ENCODE measurements around the gene PBX3. TPM values are rescaled to one million over a fixed set of nuclear protein-coding genes. Genes with fewer than 3 reads are reported as not detected.

Gene PBX3
- total RNA-seq, 1 donor from 2014 or later: 48.6 TPM

GRCh38 chr9:125992557-125992956 is 245.4 kb downstream of the PBX3 start:
- Histone ChIP-seq H3K4me3 (no peak overlapping the region), H3K4me1 (no peaks in the 10 kb centered on the region), H3K27ac (no peak overlapping the region), H3K36me3 (no peaks in the 10 kb centered on the region), H3K9me3 (no peaks in the 10 kb centered on the region), H3K27me3 (no peaks in the 10 kb centered on the region)
- TF ChIP-seq CTCF (IDR thresholded peaks at IDR 0.05): no peak
- DNase-seq: peak; percentile 51
- intact Hi-C loops (cut with DNase I): no loop called here
- no peak for ATAC-seq

- H3K9me3 ChIP-seq: no peaks in the 10 kb centered on the region
- H3K4me3 ChIP-seq: no peak overlapping the region
- DNase-seq: peak; percentile 32
- intact Hi-C loops (cut with DNase I): no loop called here
- no peak for ATAC-seq
- no peak overlapping the region for H3K27ac ChIP-seq
- H3K36me3 ChIP-seq: no peaks in the 10 kb centered on the region
- no peaks in the 10 kb centered on the region for H3K4me1 ChIP-seq
- no peak for TF ChIP-seq CTCF (IDR thresholded peaks at IDR 0.05)
- H3K27me3 ChIP-seq: no peaks in the 10 kb centered on the region
Observed at GRCh38 chr9:125993466-125993865, 246.3 kb downstream of the PBX3 start.

- DNase-seq (peak; percentile 37), ATAC-seq (no peak)
- no peak overlapping the region for H3K27ac ChIP-seq
- no peaks in the 10 kb centered on the region for H3K36me3 ChIP-seq
- intact Hi-C loops (cut with DNase I): no loop called here
- no peaks in the 10 kb centered on the region for H3K27me3 ChIP-seq
- TF ChIP-seq CTCF (IDR thresholded peaks at IDR 0.05): no peak
- no peak overlapping the region for H3K4me3 ChIP-seq
- H3K4me1 ChIP-seq: no peaks in the 10 kb centered on the region
- H3K9me3 ChIP-seq: no peaks in the 10 kb centered on the region
Observed at GRCh38 chr9:125994066-125994943, 247.1 kb downstream of the PBX3 start.

- Histone ChIP-seq H3K36me3 (no peaks in the 10 kb centered on the region), H3K4me3 (no peak overlapping the region), H3K27me3 (no peaks in the 10 kb centered on the region), H3K9me3 (no peaks in the 10 kb centered on the region), H3K27ac (no peak overlapping the region), H3K4me1 (no peaks in the 10 kb centered on the region)
- ATAC-seq (no peak), DNase-seq (no peak)
- intact Hi-C loops (cut with DNase I): no loop called here
- TF ChIP-seq CTCF (IDR thresholded peaks at IDR 0.05): no peak
Observed at GRCh38 chr9:125995006-125995405, 247.8 kb downstream of the PBX3 start.

GRCh38 chr9:125995706-125996105 is 248.5 kb downstream of the PBX3 start:
- ATAC-seq: no peak
- Histone ChIP-seq H3K36me3 (no peaks in the 10 kb centered on the region), H3K9me3 (no peaks in the 10 kb centered on the region), H3K27me3 (no peaks in the 10 kb centered on the region), H3K4me1 (no peaks in the 10 kb centered on the region), H3K4me3 (no peak overlapping the region), H3K27ac (no peak overlapping the region)
- DNase-seq: peak; percentile 28
- no peak for TF ChIP-seq CTCF (IDR thresholded peaks at IDR 0.05)
- intact Hi-C loops (cut with DNase I): no loop called here

Measured in upper lobe of right lung (tissue), 1 donor.